Upper lobe of left lung (tissue), 6 donors: ENCODE measurements around the gene TCEANC. TPM values are rescaled to one million over a fixed set of nuclear protein-coding genes. Genes with fewer than 3 reads are reported as not detected.

Experiments used
- ATAC-seq, 2 donors: fragments of 200-7000 bp; cut with Tn5 transposase; one replicate each; pipeline ENCODE4 v1.9.1; 2022; ENCODE audit warnings: mild to moderate bottlenecking in 2 of 2, moderate library complexity in 2 of 2; ENCODE audit not compliant: low FRiP score in 2 of 2
- DNase-seq, 2 donors: peaks; one replicate each; pipeline ENCODE4 v3.0.0-alpha.2; 2019 to 2020
- H3K27ac ChIP-seq, 4 donors: fragments of 200-600 bp; sonication (generic); one replicate each; pipeline ENCODE4 v1.5.1; 2016 to 2019
- H3K27me3 ChIP-seq, 4 donors: fragments of 200-600 bp; sonication (generic); one replicate each; pipeline ENCODE4 v1.5.1; 2017 to 2019
- H3K36me3 ChIP-seq, 4 donors: fragments of 200-600 bp; sonication (generic); one replicate each; pipeline ENCODE4 v1.5.1; 2016 to 2019
- H3K4me1 ChIP-seq, 4 donors: fragments of 200-600 bp; sonication (generic); one replicate each; pipeline ENCODE4 v1.5.1; 2018 to 2019
- H3K4me3 ChIP-seq, 4 donors: fragments of 200-600 bp; sonication (generic); one replicate each; pipeline ENCODE4 v1.5.1; 2017 to 2019; ENCODE audit warnings: mild to moderate bottlenecking in 2 of 4, moderate library complexity in 1 of 4
- H3K9me3 ChIP-seq, 4 donors: fragments of 200-600 bp; sonication (generic); one replicate each; pipeline ENCODE4 v1.5.1; 2018 to 2019
- CTCF ChIP-seq, 6 experiments: fragments of 450-650 bp in 4 of 6; fragments of 200-600 bp in 2 of 6; sonication (generic) in 2 of 6; IDR thresholded peaks; one replicate each; pipeline ENCODE4 v1.5.1; 2016 to 2019; ENCODE audit warnings: antibody characterized with exemption in 6 of 6
- EP300 ChIP-seq, 4 donors: sonication (generic); formaldehyde crosslinking; IDR thresholded peaks; one replicate each; pipeline ENCODE4 v1.5.1; 2017; ENCODE audit warnings: antibody characterized with exemption in 4 of 4, control low read depth in 2 of 4
- POLR2A ChIP-seq, 4 donors: fragments of 450-650 bp; IDR thresholded peaks; one replicate each; pipeline ENCODE4 v1.5.1; 2016 to 2017; ENCODE audit warnings: antibody characterized with exemption in 4 of 4, mild to moderate bottlenecking in 2 of 4
- POLR2AphosphoS5 ChIP-seq, 2 donors: sonication (generic); formaldehyde crosslinking; IDR thresholded peaks; one replicate each; pipeline ENCODE4 v1.5.1; 2017; ENCODE audit warnings: antibody characterized with exemption in 2 of 2
- WGBS, 2 donors: methylation state at CpG; one replicate each; pipeline ENCODE4 v1.1.5; 2017 to 2018; 5-methylcytosine and 5-hydroxymethylcytosine counted together
- total RNA-seq, 6 donors: library from RNA; depleted of rRNA in 4 of 6; stranded (reverse); fragments of >200 nt in 4 of 6; gene quantifications; one replicate each; pipeline versions ENCODE4 v1.1.0 to v1.2.1, GENCODE V29; 2016 to 2021
- donor health status: DM: no; HTN: no; CAD: no; lungs with moderate emphysema.
- donor health status: DM: no; HTN: yes; CAD: no; lungs with severe emphysema.

Gene TCEANC
- total RNA-seq, 6 donors from 2014 or later, result 2.4 to 8.9 (median 4.1) TPM

DNA sequence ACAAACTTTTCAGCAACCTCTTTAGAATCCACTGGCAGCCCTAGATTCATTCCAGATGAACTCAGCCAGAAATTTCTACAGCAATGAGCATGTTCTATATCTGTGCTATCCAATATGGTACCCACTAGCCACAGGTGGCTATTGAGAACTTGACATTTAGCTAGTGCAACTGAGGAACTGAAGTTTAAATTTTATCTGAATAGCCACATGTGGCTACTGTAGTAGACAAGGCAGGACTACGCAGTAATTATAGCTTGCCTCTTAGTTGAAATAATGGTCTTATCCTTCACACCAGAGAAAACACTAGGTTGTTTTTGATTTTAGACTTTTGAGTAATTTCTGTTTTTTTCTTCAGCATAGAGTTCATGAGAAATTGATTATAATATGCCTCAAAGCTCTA lies 2.6 kb upstream of the TCEANC start:
- no peak overlapping the region for H3K4me3 ChIP-seq

DNA sequence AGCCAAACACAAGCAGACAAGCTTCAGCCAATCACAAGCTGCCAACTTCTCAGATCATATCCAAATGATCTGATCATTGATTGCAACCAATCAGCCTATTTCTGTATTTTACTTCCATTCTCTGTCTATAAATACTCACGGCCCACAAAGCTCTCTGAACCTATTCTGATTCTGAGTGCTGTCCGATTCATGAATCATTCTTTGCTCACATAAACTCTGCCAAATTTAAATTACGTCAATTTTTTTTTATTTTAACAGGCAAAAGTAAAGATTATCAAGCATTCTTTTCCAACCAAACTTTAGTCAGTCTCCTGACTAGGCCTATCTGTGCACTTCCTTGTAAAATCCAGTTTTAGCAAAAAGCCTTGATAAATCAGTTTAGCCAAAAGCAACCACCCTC lies 1.8 kb upstream of the TCEANC start:
- Histone ChIP-seq H3K36me3 (no peaks in the 10 kb centered on the region), H3K4me1 (peaks cover 0 to 8% (median 2%) of the 10 kb centered on the region in 4 donors), H3K4me3 (no peak overlapping the region), H3K27ac (no peak overlapping the region), H3K9me3 (no peaks in the 10 kb centered on the region), H3K27me3 (no peaks in the 10 kb centered on the region)
- no peak for ATAC-seq
- TF ChIP-seq EP300 (IDR thresholded peaks at IDR 0.05) (no peak), POLR2AphosphoS5 (IDR thresholded peaks at IDR 0.05) (no peak)
- 50 to 74% methylated on average over 3 of the region's 3 CpGs for WGBS, 2 donors
- no peak for DNase-seq

More for the DNA sequence above, 2.6 kb upstream of the TCEANC start:
- TF ChIP-seq POLR2AphosphoS5 (IDR thresholded peaks at IDR 0.05) (no peak), POLR2A (IDR thresholded peaks at IDR 0.05) (no peak), EP300 (IDR thresholded peaks at IDR 0.05) (no peak), CTCF (IDR thresholded peaks at IDR 0.05) (no peak)
- H3K36me3 ChIP-seq, result no peaks in the 10 kb centered on the region
- DNase-seq (no peak), ATAC-seq (no peak)
- H3K27ac ChIP-seq, result no peak overlapping the region
- H3K27me3 ChIP-seq, result no peaks in the 10 kb centered on the region
- 79 to 100% methylated on average over 1 of the region's 1 CpG for WGBS, 2 donors
- H3K4me1 ChIP-seq, result peaks cover 0 to 8% (median 2%) of the 10 kb centered on the region in 4 donors
- no peaks in the 10 kb centered on the region for H3K9me3 ChIP-seq

DNA sequence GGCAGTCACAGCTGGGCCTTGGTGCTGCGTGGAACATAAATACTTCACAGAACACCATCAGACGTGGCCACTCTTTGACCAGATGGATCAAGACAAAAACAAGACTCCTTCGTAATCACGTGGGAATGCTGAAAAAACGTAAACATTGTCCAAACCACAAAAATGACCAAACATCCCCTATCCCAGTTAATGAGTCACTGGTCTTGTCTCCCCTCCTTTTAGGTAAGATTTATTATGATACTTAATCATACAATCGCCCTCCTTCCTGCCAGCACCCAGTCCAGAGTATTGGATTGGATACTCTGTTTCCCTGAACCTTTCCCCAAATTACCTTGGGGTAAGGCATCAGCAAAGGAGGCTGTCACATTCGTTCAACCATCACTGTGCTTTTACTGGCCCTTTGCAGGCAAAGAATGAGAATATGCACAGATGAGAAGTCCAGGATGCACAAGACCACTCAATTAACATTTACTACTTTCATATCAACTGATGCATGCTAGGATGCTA lies 601 bp upstream of the TCEANC start:
- peak overlapping the region; percentile 68 to 97 (median 94) for H3K27ac ChIP-seq
- ATAC-seq (peak in 1 of 2 donors; percentile 5), DNase-seq (no peak)
- no peaks in the 10 kb centered on the region for H3K9me3 ChIP-seq
- TF ChIP-seq EP300 (IDR thresholded peaks at IDR 0.05), result no peak
- no peak for TF ChIP-seq POLR2A (IDR thresholded peaks at IDR 0.05)
- no peak for TF ChIP-seq POLR2AphosphoS5 (IDR thresholded peaks at IDR 0.05)
- TF ChIP-seq CTCF (IDR thresholded peaks at IDR 0.05), result no peak
- 36 to 43% methylated on average over 6 to 7 of the region's 7 CpGs for WGBS, 2 donors
- H3K36me3 ChIP-seq, result no peaks in the 10 kb centered on the region
- H3K27me3 ChIP-seq, result no peaks in the 10 kb centered on the region
- H3K4me3 ChIP-seq, result peak overlapping the region in 3 of 4 donors; percentile 60 to 61 (median 61)
- H3K4me1 ChIP-seq, result peaks cover 0 to 8% (median 2%) of the 10 kb centered on the region in 4 donors

GRCh38 chrX:13654116-13654515 lies 1.2 kb downstream of the TCEANC start:
- no peaks in the 10 kb centered on the region for H3K27me3 ChIP-seq
- peak overlapping the region; percentile 93 to 97 (median 94) for H3K27ac ChIP-seq
- TF ChIP-seq POLR2A (IDR thresholded peaks at IDR 0.05) (no peak), EP300 (IDR thresholded peaks at IDR 0.05) (no peak), CTCF (IDR thresholded peaks at IDR 0.05) (no peak), POLR2AphosphoS5 (IDR thresholded peaks at IDR 0.05) (no peak)
- H3K9me3 ChIP-seq, result no peaks in the 10 kb centered on the region
- no peak for ATAC-seq
- DNase-seq, result no peak
- H3K36me3 ChIP-seq, result no peaks in the 10 kb centered on the region
- peaks cover 3 to 8% (median 3%) of the 10 kb centered on the region in 4 donors for H3K4me1 ChIP-seq
- peak overlapping the region in 2 of 4 donors; percentile 61 for H3K4me3 ChIP-seq

GRCh38 chrX:13655674-13656073 lies 2.7 kb downstream of the TCEANC start:
- peaks cover 3 to 8% (median 3%) of the 10 kb centered on the region in 4 donors for H3K4me1 ChIP-seq

More at GRCh38 chrX:13655674-13656073, 2.7 kb downstream of the TCEANC start:
- TF ChIP-seq POLR2AphosphoS5 (IDR thresholded peaks at IDR 0.05), result no peak
- TF ChIP-seq CTCF (IDR thresholded peaks at IDR 0.05), result no peak
- no peak for TF ChIP-seq POLR2A (IDR thresholded peaks at IDR 0.05)
- TF ChIP-seq EP300 (IDR thresholded peaks at IDR 0.05), result no peak
- Histone ChIP-seq H3K36me3 (no peaks in the 10 kb centered on the region), H3K4me3 (no peak overlapping the region), H3K27me3 (no peaks in the 10 kb centered on the region), H3K9me3 (no peaks in the 10 kb centered on the region), H3K27ac (no peak overlapping the region)
- 93% methylated on average over 2 to 3 of the region's 3 CpGs for WGBS, 2 donors
- ATAC-seq (no peak), DNase-seq (no peak)
